H1 (cell line): Measurements from ENCODE around the gene HSD11B1L.

Experiments used
- CEBPB ChIP-seq: IDR thresholded peaks from 2 replicates; pipeline ENCODE4 v1.6.1; 2012; ENCODE audit warnings: low read depth, low read length
- EZH2 ChIP-seq: fragments of 200-600 bp; sonication (generic); IDR thresholded peaks from 2 replicates; pipeline ENCODE4 v1.7.1; 2012; ENCODE audit warnings: low read depth, mild to moderate bottlenecking, moderate library complexity, low read length, inconsistent platforms; ENCODE audit not compliant: severe bottlenecking
- JUND ChIP-seq: IDR thresholded peaks from 2 replicates; pipeline ENCODE4 v1.6.1; 2011; ENCODE audit warnings: mild to moderate bottlenecking, improper control_type of control experiment, low read length
- RXRA ChIP-seq: IDR thresholded peaks from 2 replicates; pipeline ENCODE4 v1.6.1; 2011; ENCODE audit warnings: low read depth, mild to moderate bottlenecking, low read length, moderate library complexity; ENCODE audit not compliant: insufficient read depth
- TF ChIP-seq, protein P1 (sequence below), 3 experiments: IDR thresholded peaks; 1 replicate in 2 of 3; 2 replicates in 1 of 3; pipeline versions ENCODE4 v1.5.1 to v1.6.1; 2011; ENCODE audit warnings: low read length in 3 of 3, mild to moderate bottlenecking in 3 of 3, inconsistent platforms in 2 of 3, low read depth in 1 of 3, moderate library complexity in 1 of 3; ENCODE audit not compliant: insufficient read depth in 1 of 3; ENCODE audit errors: control extremely low read depth in 1 of 3

DNA sequence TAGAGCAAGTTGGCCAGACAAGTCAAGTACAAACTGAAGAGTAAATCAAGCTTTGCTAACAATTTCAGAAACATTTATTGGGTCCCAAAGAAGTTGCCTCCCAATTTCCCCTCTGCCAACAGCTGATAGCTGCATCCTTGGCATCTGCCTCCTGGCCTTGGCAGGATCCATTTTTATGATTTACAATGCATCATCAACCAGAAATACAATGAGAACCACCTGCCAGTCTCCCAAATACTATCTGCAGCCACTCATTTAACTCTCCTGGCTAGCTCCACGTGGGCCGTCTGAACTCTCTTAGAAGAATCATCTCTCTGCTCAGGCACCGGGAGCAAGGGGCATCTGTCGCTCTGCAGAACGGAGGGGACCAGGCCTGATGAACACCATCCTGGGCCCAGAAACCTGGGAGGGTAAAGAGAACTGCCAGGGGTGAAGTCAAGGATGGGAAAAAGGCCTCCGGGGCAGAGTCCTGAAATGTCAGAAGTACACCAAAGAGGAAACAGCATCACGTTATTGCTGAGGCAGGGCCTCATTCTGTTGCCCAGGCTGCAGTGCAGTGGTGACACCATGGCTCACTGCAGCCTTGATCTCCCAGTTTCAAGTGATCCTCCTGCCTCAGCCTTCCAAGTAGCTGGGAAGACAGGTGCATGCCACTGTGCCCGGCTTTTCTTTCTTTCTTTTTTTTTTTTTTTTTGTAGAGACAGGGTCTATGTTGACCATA, 36.5 kb downstream of the HSD11B1L start:
- TF ChIP-seq, protein P1, sequence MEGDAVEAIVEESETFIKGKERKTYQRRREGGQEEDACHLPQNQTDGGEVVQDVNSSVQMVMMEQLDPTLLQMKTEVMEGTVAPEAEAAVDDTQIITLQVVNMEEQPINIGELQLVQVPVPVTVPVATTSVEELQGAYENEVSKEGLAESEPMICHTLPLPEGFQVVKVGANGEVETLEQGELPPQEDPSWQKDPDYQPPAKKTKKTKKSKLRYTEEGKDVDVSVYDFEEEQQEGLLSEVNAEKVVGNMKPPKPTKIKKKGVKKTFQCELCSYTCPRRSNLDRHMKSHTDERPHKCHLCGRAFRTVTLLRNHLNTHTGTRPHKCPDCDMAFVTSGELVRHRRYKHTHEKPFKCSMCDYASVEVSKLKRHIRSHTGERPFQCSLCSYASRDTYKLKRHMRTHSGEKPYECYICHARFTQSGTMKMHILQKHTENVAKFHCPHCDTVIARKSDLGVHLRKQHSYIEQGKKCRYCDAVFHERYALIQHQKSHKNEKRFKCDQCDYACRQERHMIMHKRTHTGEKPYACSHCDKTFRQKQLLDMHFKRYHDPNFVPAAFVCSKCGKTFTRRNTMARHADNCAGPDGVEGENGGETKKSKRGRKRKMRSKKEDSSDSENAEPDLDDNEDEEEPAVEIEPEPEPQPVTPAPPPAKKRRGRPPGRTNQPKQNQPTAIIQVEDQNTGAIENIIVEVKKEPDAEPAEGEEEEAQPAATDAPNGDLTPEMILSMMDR (IDR thresholded peaks at IDR 0.05; ENCODE audit: control extremely low read depth in 1 of 3, insufficient read depth in 1 of 3, low read depth in 1 of 3, low read length in 3 of 3) = no peak
- no peak for TF ChIP-seq JUND
- TF ChIP-seq EZH2 = no peak
- no peak for TF ChIP-seq RXRA
- no peak for TF ChIP-seq CEBPB
